Neuron (in vitro differentiated cells): ENCODE results near the gene COMMD3.
A peak's percentile ranks its signal among the peaks of the same experiment; 100 is the strongest.

Experiments used
- H2AFZ ChIP-seq: one replicate; pipeline ENCODE4 v1.6.1; 2013; ENCODE audit warnings: low read depth, mild to moderate bottlenecking, inconsistent platforms, low read length, moderate library complexity
- H3K27me3 ChIP-seq: one replicate; pipeline ENCODE4 v1.6.1; 2013; ENCODE audit warnings: low read length; ENCODE audit not compliant: insufficient read depth
- H3K36me3 ChIP-seq: one replicate; pipeline ENCODE4 v1.6.1; 2013; ENCODE audit warnings: low read length; ENCODE audit not compliant: insufficient read depth
- H3K4me1 ChIP-seq: one replicate; pipeline ENCODE4 v1.6.1; 2013; ENCODE audit warnings: low read length; ENCODE audit not compliant: insufficient read depth
- H3K4me3 ChIP-seq: 2 replicates; pipeline ENCODE4 v1.5.1; 2013; ENCODE audit warnings: mild to moderate bottlenecking, low read length, moderate library complexity
- H3K9me3 ChIP-seq: one replicate; pipeline ENCODE4 v1.6.1; 2013; ENCODE audit warnings: low read length

COMMD3 gene

DNA sequence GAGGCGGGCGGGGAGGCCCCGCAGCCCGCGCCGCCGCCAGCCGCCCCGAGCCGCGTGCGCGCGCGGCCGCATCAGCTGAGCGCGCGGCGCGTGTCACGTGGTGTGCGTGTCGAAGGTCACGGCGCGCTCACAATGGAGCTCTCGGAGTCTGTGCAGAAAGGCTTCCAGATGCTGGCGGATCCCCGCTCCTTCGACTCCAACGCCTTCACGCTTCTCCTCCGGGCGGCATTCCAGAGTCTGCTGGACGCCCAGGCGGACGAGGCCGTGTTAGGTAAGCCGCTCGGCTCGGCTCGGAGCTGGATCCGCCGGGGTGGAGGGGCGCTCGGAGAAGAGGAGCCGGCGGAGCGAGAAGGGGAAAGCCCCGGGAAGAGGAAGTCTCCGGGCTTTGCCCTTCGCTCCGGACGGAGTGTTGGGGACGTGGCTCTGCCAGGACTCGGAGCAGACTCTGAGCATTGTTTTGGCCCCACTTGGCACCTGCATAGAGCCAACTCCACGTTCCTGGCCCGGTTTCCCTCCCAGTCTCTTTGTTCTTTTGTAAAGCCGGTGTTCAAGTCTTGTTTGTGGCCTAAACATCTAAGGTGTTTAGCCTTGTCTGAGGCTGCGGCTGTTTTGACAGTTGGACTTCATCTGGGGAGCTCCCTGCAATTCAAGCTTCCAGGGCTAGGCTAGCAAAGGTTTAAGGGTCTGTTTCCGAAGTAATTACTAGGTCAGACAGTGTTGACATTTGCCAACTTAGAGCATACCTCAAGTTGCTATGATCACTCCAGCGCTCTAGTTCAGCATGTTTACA is at the start of gene COMMD3:
Gene COMMD3, plus strand, starts transcription at position 103 of the 790 bp plus-strand sequence. Its CDS starts 30 bp downstream, at position 133.
- Histone ChIP-seq H3K36me3 (no peaks in the 10 kb centered on the region), H2AFZ (peak within 1 kb of the TSS; percentile 86), H3K4me1 (peaks cover 33% of the 10 kb centered on the region), H3K4me3 (peak within 1 kb of the TSS; percentile 65), H3K27me3 (no peaks in the 10 kb centered on the region), H3K9me3 (no peaks in the 10 kb centered on the region)

DNA sequence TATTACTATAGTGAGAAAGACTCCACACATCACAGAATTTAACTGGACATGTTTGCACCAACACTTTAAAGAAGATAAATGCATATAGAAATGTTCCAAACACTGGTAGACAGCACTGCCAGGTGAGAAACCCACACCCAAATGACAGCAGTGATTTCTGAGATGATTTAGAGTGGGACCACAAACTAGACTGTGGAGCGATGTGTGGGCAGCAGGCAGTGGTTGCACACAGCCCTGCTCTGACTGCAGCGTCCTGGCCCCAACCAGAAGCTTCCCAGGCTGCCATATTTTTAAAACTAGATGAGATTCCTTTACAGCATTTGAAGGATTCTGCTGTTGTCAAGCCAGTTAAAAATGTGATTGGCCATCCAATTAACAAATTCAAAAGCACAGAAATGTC is 47.7 kb upstream of the COMMD3 start:
- Histone ChIP-seq H2AFZ (no peak overlapping the region), H3K9me3 (no peaks in the 10 kb centered on the region), H3K4me1 (no peaks in the 10 kb centered on the region), H3K4me3 (no peak overlapping the region), H3K27me3 (peaks cover 11% of the 10 kb centered on the region), H3K36me3 (no peaks in the 10 kb centered on the region)

DNA sequence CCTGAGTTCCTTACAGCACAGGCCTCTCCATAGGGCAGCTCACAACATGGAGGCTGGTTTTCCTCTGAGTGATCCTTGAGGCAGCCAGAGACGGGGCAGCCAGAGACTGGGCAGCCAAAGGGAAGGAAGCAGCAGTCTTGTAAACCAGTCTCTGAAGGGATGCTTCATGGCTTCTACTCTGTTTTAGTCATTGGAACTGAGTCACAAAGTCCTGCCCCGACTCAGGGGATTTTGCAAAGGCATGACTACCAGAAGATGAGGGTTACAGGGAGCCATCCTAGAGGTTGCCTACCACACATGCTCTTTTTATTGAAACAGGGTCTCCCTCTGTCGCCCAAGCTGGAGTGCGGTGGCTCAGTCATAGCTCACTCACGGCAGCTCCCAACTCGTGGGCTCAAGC is 44.4 kb upstream of the COMMD3 start:
- H3K9me3 ChIP-seq = no peaks in the 10 kb centered on the region
- H3K4me1 ChIP-seq = no peaks in the 10 kb centered on the region
- H3K36me3 ChIP-seq = no peaks in the 10 kb centered on the region

DNA sequence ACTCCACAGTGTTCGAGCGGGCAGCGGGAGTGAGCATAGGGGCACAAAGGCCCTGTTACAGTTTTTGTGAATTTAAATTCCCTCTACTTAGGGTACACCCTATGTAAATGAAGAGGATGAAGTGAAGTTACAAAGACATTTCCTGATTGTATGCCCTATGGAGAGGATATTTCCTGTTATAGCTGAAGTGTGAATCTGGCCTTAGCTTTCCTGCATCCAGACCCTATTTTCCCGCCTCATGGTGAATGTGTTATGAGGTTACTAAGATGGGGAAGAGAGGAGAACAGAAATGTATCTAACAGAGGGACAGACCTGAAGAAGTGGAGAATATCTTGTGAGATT is 37.8 kb upstream of the COMMD3 start:
- H3K36me3 ChIP-seq = no peaks in the 10 kb centered on the region

More for the DNA sequence above, 44.4 kb upstream of the COMMD3 start:
- no peak overlapping the region for H2AFZ ChIP-seq
- H3K27me3 ChIP-seq = peaks cover 2% of the 10 kb centered on the region
- no peak overlapping the region for H3K4me3 ChIP-seq

DNA sequence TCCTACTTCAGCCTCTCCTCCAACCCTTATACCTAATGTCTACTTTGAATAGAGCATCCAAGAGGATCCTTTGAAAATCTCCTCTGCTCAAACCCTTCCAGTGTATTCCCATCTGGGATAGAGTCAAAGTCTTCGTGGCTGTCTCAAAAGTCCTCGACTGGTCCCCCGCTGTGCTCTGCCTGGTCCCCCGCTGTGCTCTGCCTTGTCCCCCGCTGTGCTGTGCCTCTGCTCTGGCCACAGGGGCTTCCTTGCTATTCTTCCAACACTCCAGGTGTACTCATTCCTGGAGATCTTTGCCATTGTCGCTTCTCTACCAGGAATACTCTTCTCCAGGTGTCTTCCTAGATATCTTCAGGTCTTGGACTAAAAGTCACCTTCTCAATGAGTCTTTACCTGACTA is 36.1 kb upstream of the COMMD3 start:
- Histone ChIP-seq H3K9me3 (no peaks in the 10 kb centered on the region), H3K27me3 (peaks cover 5% of the 10 kb centered on the region), H3K4me3 (no peak overlapping the region), H3K4me1 (no peaks in the 10 kb centered on the region), H2AFZ (no peak overlapping the region), H3K36me3 (no peaks in the 10 kb centered on the region)

More for the DNA sequence above, 37.8 kb upstream of the COMMD3 start:
- no peaks in the 10 kb centered on the region for H3K4me1 ChIP-seq
- H3K4me3 ChIP-seq = no peak overlapping the region
- H3K27me3 ChIP-seq = peaks cover 5% of the 10 kb centered on the region
- no peak overlapping the region for H2AFZ ChIP-seq
- H3K9me3 ChIP-seq = no peaks in the 10 kb centered on the region

DNA sequence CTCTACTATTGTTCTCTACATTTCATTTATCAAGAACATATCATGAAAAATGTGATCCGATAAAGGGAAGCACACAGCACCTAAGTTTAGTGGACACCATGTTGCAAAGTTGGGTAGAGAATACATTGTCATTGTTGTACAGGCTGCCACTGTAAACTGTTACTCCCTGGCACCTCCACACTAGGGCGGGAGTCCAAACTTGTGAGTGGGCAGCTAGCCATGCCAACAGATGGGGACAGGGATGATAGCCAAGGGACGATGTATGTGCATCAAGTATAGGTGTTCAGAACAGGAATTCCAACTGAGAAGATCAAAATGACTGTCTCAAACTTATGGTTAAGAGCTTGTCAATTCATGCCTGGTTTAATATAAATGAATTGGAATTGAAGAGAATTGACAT is 31.1 kb upstream of the COMMD3 start:
- H3K4me1 ChIP-seq = no peaks in the 10 kb centered on the region
- H2AFZ ChIP-seq = no peak overlapping the region
- H3K9me3 ChIP-seq = no peaks in the 10 kb centered on the region
- no peak overlapping the region for H3K4me3 ChIP-seq
- no peaks in the 10 kb centered on the region for H3K36me3 ChIP-seq
- H3K27me3 ChIP-seq = no peaks in the 10 kb centered on the region

DNA sequence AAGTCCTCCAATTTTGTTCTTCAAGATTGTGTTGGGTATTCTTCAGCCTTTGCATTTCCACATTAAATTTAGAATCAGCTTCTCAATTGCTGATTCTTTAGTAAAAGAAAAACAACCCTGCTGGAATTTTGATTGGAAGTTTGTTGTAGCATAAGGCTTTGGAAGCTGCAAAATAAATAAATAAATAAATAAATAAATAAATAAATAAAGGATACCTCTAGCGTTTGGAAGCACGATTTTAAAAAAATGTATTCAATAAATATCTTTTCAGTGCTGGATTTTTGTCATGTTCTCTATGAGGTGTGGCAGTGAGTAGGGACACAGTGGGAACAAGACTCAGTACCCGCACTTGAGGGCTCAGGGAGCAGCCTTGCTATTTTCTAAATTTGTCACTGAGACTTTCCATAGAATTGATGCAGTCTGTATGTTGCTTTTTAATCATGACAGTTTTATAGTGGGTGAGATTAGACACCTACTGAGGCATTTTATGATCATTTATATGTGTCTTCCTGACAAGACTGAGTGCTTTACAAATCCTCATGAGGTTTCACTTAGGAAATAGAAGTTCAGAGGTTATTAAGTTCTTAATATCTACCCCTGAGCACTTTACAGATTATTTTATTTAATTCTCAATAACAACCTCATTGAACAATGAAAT is 22.3 kb upstream of the COMMD3 start:
- Histone ChIP-seq H3K4me3 (no peak overlapping the region), H3K36me3 (no peaks in the 10 kb centered on the region)

DNA sequence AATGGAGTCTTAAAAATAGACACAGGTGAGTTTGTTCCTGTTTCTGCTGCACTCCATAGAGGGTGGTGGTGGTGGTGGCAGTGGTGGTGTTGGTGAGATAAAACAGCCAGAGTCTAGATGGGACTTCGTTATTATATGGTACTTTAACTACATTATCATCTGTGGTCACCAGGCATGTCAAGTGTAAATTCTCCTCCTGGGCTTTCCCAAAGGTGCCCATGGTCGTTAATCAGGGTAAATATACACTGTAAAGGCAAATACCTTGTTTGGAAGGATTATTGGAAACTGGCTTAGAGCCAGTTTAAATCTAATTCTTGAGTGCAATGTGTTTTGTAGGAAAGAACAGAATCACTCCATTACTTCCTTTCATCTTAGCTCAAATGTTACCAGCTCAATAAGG is 21.5 kb upstream of the COMMD3 start:
- Histone ChIP-seq H3K36me3 (no peaks in the 10 kb centered on the region), H3K9me3 (no peaks in the 10 kb centered on the region), H3K4me1 (no peaks in the 10 kb centered on the region), H3K4me3 (no peak overlapping the region), H2AFZ (no peak overlapping the region), H3K27me3 (no peaks in the 10 kb centered on the region)

More for the DNA sequence above, 22.3 kb upstream of the COMMD3 start:
- Histone ChIP-seq H3K9me3 (no peaks in the 10 kb centered on the region), H3K27me3 (no peaks in the 10 kb centered on the region), H2AFZ (no peak overlapping the region), H3K4me1 (no peaks in the 10 kb centered on the region)

DNA sequence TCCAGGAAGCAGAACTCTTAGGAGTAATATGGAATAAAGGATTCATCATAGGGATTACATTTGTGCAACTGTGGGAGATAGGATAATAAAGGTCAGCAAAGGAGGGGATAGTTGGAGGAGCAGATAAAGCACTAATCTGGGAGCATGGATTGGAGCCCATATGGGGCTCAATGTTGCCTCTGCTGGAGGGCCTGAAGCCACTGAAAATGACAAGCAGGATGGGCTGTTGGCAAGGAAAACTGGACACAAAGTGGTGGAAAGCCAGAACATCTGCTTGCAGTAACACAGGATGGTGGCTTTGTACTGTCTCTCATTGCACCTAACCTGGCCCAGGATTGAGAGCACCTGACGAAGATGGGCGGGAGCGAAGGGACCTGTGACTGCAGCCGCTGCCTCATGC is 15.0 kb upstream of the COMMD3 start:
- H2AFZ ChIP-seq = no peak overlapping the region
- H3K36me3 ChIP-seq = no peaks in the 10 kb centered on the region
- no peaks in the 10 kb centered on the region for H3K27me3 ChIP-seq
- no peaks in the 10 kb centered on the region for H3K9me3 ChIP-seq
- no peak overlapping the region for H3K4me3 ChIP-seq
- H3K4me1 ChIP-seq = peaks cover 12% of the 10 kb centered on the region

DNA sequence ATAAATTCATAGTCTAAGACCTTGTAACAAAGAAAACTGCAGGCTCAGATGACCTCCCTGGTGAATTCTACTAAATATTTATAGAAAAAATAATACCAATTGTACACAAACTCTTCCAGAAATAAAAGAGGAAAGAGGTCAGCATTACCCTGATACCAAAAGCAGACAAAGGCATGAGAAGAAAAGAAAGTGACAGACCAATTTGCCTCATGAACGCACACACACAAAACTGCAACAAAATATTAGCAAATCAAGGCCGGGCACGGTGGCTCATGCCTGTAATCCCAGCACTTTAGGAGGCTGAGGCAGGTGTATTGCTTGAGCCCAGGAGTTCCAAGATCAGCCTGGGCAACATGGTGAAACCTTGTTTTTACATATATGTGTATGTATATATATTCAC is 12.7 kb upstream of the COMMD3 start:
- Histone ChIP-seq H3K4me1 (peaks cover 12% of the 10 kb centered on the region), H3K27me3 (no peaks in the 10 kb centered on the region), H3K9me3 (no peaks in the 10 kb centered on the region), H3K36me3 (no peaks in the 10 kb centered on the region), H3K4me3 (no peak overlapping the region), H2AFZ (no peak overlapping the region)

DNA sequence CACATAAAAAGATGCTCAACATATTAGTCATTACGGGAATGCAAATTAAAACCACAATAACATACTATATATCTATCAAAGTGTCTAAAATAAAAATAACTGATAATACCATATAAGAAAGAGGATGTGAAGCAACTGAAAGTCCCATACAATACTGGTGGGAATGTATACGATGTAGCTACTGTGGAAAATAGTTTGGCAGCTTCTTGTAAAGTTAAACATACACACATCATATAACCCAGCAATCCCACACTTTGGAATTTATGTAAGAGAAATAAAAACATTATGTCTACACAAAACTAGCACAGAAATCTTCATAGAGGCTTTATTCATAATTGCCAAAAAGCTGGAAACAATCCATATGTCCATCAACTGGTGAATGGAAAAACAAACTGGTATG is 10.5 kb upstream of the COMMD3 start:
- Histone ChIP-seq H3K27me3 (no peaks in the 10 kb centered on the region), H3K36me3 (no peaks in the 10 kb centered on the region), H3K4me1 (peaks cover 12% of the 10 kb centered on the region), H3K9me3 (no peaks in the 10 kb centered on the region), H2AFZ (no peak overlapping the region), H3K4me3 (no peak overlapping the region)

DNA sequence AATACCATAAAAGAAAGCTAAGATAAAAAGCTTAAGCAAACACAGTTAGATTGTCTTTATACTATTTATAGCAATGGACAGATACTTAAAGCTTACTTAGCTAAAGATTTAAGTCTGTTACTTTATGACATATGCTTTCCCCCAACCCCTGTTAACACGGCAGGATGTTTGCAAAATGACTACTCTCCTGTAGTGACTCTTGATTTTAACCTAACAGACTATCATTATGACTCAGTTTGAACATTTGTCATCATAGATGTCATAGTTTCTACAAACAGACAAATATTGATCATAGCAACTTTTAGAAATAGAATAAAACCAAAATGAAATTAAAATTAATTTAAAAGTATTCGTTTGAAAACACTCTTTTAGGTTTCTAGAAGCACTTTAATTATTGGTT is 7.8 kb upstream of the COMMD3 start:
- Histone ChIP-seq H3K9me3 (no peaks in the 10 kb centered on the region), H3K36me3 (no peaks in the 10 kb centered on the region), H3K4me1 (peaks cover 2% of the 10 kb centered on the region), H2AFZ (no peak overlapping the region), H3K4me3 (no peak overlapping the region), H3K27me3 (no peaks in the 10 kb centered on the region)

DNA sequence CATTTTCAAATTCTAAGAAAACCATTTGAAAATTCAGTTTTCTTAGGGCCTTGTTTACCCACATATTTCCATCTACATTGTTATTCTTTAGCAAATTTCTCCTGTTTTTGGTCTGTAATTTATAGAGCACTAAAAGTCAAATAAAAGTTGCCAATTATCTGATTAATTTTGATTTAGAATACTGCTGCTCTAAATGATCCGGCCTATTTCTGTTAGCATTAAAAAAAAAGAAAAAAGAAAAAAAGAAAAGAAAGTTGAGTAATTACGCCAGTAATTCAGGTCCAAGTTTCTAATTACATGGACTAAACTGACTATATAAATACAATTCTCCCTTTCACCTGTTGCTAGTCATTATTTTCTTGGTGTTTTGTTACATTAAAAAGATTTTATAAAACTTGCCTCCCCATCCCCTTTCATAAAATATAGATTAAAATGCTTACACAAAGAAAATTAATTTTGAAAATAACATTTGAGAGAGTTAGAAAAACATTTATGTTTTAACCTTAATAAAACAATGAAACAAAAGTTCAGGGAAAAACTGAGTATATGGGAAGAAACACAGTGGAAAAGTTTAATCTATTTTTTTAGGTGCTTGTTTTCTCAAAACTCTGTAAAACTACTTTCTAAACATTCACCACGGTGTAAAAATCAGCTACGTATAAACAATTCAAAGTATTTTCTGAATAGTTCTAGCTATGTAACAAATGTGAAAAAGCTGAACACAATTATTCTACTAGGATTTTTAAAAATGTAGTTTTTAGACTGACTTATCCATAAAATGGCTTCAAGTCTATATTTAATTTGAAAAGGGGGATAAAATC is 6.8 kb upstream of the COMMD3 start:
- Histone ChIP-seq H3K9me3 (no peaks in the 10 kb centered on the region), H3K4me1 (no peaks in the 10 kb centered on the region), H3K27me3 (no peaks in the 10 kb centered on the region), H3K36me3 (no peaks in the 10 kb centered on the region), H2AFZ (no peak overlapping the region), H3K4me3 (no peak overlapping the region)
